Suprapubic skin (tissue), 4 donors: ENCODE results near the gene TSSC4. TPM values are rescaled to one million over a fixed set of nuclear protein-coding genes. Genes with fewer than 3 reads are reported as not detected.

Experiments
- DNase-seq, 2 donors: peaks; one replicate each; pipeline ENCODE4 v3.0.0-alpha.2; 2019; ENCODE audit warnings: low spot score in 2 of 2
- H3K27ac ChIP-seq: fragments of 200-600 bp; sonication (generic); one replicate; pipeline ENCODE4 v1.5.1; 2019
- H3K27me3 ChIP-seq: fragments of 200-600 bp; sonication (generic); one replicate; pipeline ENCODE4 v1.5.1; 2019
- H3K36me3 ChIP-seq: fragments of 200-600 bp; sonication (generic); one replicate; pipeline ENCODE4 v1.5.1; 2019
- H3K4me1 ChIP-seq: fragments of 200-600 bp; sonication (generic); one replicate; pipeline ENCODE4 v1.5.1; 2019
- H3K4me3 ChIP-seq: fragments of 200-600 bp; sonication (generic); one replicate; pipeline ENCODE4 v1.5.1; 2019; ENCODE audit warnings: mild to moderate bottlenecking
- H3K9me3 ChIP-seq: fragments of 200-600 bp; sonication (generic); one replicate; pipeline ENCODE4 v1.5.1; 2019
- EP300 ChIP-seq: sonication (generic); formaldehyde crosslinking; IDR thresholded peaks from one replicate; pipeline ENCODE4 v1.6.1; 2017; ENCODE audit warnings: antibody characterized with exemption
- POLR2A ChIP-seq, 2 donors: fragments of 450-650 bp; IDR thresholded peaks; one replicate each; pipeline ENCODE4 v1.6.1; 2017; ENCODE audit warnings: antibody characterized with exemption in 2 of 2, mild to moderate bottlenecking in 2 of 2, moderate library complexity in 2 of 2
- POLR2AphosphoS5 ChIP-seq, 3 donors: sonication (generic); formaldehyde crosslinking; IDR thresholded peaks; one replicate each; pipeline ENCODE4 v1.6.1; 2017; ENCODE audit warnings: antibody characterized with exemption in 3 of 3
- WGBS: methylation state at CpG from one replicate; pipeline ENCODE4 v1.1.5; 2018; 5-methylcytosine and 5-hydroxymethylcytosine counted together
- total RNA-seq, 4 donors: library from RNA; depleted of rRNA; stranded (reverse); fragments of >200 nt; gene quantifications; one replicate each; pipeline ENCODE4 v1.1.0, GENCODE V29; 2016
- TF ChIP-seq, protein P1 (sequence below), 2 donors: fragments of 200-600 bp in 1 of 2; fragments of 450-650 bp in 1 of 2; sonication (generic) in 1 of 2; IDR thresholded peaks; one replicate each; pipeline ENCODE4 v1.5.1; 2016 to 2019; ENCODE audit warnings: antibody characterized with exemption in 2 of 2, mild to moderate bottlenecking in 1 of 2, moderate library complexity in 1 of 2

Gene TSSC4
- total RNA-seq, 4 donors from 2014 or later: 25.7 to 60.9 (median 51.4) TPM

DNA sequence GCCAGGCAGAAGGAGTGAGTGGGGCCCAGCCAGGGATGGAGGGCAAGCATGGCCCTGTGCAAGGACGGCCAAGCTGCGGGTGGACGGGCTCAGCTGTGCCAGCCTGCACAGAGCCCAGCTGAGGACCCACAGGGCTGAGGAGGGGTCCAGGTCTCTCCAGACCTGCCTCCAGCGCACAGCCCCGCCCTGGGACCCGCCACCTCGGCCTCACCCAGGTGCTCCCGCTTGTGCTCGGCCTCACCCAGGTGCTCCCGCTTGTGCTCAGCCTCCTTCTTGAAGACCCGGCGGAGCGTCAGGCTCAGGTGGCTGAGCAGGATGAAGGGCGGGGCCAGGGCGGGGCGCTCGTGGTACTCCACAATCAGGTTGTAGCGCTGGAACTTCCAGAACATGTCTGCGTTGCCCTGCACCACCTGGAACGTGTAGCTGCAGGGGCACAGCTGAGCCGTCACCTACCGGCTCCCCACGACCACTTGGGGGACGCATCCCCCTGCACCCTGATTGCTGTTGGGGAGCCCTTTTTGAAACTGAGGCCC, 6.4 kb downstream of the TSSC4 start:
- Histone ChIP-seq H3K27ac (no peak overlapping the region), H3K36me3 (peaks cover 25% of the 10 kb centered on the region), H3K27me3 (peaks cover 6% of the 10 kb centered on the region), H3K9me3 (no peaks in the 10 kb centered on the region), H3K4me3 (no peak overlapping the region), H3K4me1 (peaks cover 7% of the 10 kb centered on the region)
- TF ChIP-seq EP300 (no peak), POLR2AphosphoS5 (IDR thresholded peaks at IDR 0.05) (no peak), POLR2A (IDR thresholded peaks at IDR 0.05) (no peak)
- TF ChIP-seq, protein P1, sequence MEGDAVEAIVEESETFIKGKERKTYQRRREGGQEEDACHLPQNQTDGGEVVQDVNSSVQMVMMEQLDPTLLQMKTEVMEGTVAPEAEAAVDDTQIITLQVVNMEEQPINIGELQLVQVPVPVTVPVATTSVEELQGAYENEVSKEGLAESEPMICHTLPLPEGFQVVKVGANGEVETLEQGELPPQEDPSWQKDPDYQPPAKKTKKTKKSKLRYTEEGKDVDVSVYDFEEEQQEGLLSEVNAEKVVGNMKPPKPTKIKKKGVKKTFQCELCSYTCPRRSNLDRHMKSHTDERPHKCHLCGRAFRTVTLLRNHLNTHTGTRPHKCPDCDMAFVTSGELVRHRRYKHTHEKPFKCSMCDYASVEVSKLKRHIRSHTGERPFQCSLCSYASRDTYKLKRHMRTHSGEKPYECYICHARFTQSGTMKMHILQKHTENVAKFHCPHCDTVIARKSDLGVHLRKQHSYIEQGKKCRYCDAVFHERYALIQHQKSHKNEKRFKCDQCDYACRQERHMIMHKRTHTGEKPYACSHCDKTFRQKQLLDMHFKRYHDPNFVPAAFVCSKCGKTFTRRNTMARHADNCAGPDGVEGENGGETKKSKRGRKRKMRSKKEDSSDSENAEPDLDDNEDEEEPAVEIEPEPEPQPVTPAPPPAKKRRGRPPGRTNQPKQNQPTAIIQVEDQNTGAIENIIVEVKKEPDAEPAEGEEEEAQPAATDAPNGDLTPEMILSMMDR (IDR thresholded peaks at IDR 0.05): no peak
- WGBS: 60% methylated on average over 12 of the region's 24 CpGs
- DNase-seq: no peak

DNA sequence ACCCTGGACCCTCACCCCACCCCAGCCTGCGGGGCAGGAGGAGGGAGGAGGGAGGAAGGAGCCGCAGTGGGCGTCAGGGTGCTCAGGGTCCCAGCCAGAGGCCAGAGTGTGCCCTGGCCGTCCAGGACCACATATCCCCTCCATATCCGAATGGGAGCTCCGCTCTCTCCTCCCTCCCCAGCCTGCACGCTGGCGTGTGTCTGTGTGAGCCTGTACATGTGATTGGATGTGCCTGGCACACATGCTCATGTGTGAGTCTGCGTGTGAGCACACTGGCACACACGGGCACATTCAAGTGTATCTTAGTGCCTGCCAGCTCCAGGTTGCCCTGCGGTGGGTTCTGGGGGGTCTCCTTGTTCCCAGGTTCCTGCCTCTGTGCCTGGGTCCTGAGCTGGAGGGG, 8.1 kb downstream of the TSSC4 start:
- Histone ChIP-seq H3K9me3 (no peaks in the 10 kb centered on the region), H3K36me3 (peaks cover 8% of the 10 kb centered on the region), H3K4me3 (no peak overlapping the region), H3K27me3 (peaks cover 6% of the 10 kb centered on the region), H3K4me1 (peaks cover 2% of the 10 kb centered on the region), H3K27ac (no peak overlapping the region)
- TF ChIP-seq EP300 (no peak), POLR2AphosphoS5 (IDR thresholded peaks at IDR 0.05) (no peak), POLR2A (IDR thresholded peaks at IDR 0.05) (no peak)
- TF ChIP-seq, protein P1 (IDR thresholded peaks at IDR 0.05): no peak
- no peak for DNase-seq
- WGBS: 88% methylated on average over 5 of the region's 11 CpGs

DNA sequence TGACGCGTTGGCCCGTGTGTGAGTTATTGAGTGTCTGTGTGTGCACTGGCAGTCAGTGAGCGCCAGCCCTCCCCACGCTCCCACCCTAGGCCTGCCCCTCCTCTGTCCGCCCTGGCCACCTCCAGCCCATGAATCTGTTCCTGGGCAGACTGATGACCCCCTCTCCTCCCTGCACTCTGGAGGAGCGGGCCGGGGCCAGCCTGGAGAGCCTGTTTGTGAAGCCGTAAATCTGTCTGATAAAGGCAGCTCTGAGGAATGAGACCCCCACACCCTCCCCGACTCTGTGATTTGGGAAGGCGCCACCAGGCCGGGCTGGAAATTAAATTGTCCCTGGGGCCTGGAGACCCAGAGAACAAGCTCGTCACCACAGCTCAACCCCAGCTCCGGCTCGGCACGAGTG, 8.6 kb downstream of the TSSC4 start:
- 52% methylated on average over 4 of the region's 16 CpGs for WGBS
- TF ChIP-seq POLR2A (IDR thresholded peaks at IDR 0.05) (no peak), POLR2AphosphoS5 (IDR thresholded peaks at IDR 0.05) (no peak)
- H3K27me3 ChIP-seq: peaks cover 6% of the 10 kb centered on the region
- no peaks in the 10 kb centered on the region for H3K9me3 ChIP-seq
- no peak overlapping the region for H3K4me3 ChIP-seq
- no peak for DNase-seq
- no peak overlapping the region for H3K27ac ChIP-seq
- H3K36me3 ChIP-seq: peaks cover 3% of the 10 kb centered on the region
- peaks cover 2% of the 10 kb centered on the region for H3K4me1 ChIP-seq

- Histone ChIP-seq H3K27ac (no peak overlapping the region), H3K36me3 (no peaks in the 10 kb centered on the region), H3K4me3 (no peak overlapping the region), H3K9me3 (no peaks in the 10 kb centered on the region), H3K4me1 (peaks cover 2% of the 10 kb centered on the region), H3K27me3 (peaks cover 6% of the 10 kb centered on the region)
- 64% methylated on average over 14 of the region's 42 CpGs for WGBS
- no peak for DNase-seq
- no peak for TF ChIP-seq EP300
- TF ChIP-seq POLR2AphosphoS5 (IDR thresholded peaks at IDR 0.05): no peak
- no peak for TF ChIP-seq POLR2A (IDR thresholded peaks at IDR 0.05)
- TF ChIP-seq, protein P1 (IDR thresholded peaks at IDR 0.05): no peak
Measured at GRCh38 chr11:2409611-2410468, 9.3 kb downstream of the TSSC4 start.

- no peak for TF ChIP-seq EP300
- no peak for TF ChIP-seq POLR2A (IDR thresholded peaks at IDR 0.05)
- no peak for TF ChIP-seq POLR2AphosphoS5 (IDR thresholded peaks at IDR 0.05)
- TF ChIP-seq, protein P1 (IDR thresholded peaks at IDR 0.05): no peak
- DNase-seq: no peak
- H3K27ac ChIP-seq: no peak overlapping the region
- peaks cover 2% of the 10 kb centered on the region for H3K4me1 ChIP-seq
- 92% methylated on average over 6 of the region's 9 CpGs for WGBS
- H3K4me3 ChIP-seq: no peak overlapping the region
- H3K9me3 ChIP-seq: no peaks in the 10 kb centered on the region
- peaks cover 6% of the 10 kb centered on the region for H3K27me3 ChIP-seq
- no peaks in the 10 kb centered on the region for H3K36me3 ChIP-seq
Measured at GRCh38 chr11:2410616-2411015, 10.1 kb downstream of the TSSC4 start.
